K562 (cell line): ENCODE results near the gene ATP10B. TPM values are rescaled to one million over a fixed set of nuclear protein-coding genes. Genes with fewer than 3 reads are reported as not detected.

Experiments
- ATAC-seq: fragments of 200-7000 bp; cut with Tn5 transposase; 3 replicates; pipeline ENCODE4 v1.9.1; 2020; ENCODE audit warnings: moderate library complexity
- BruUV-seq: library from RNA; stranded (reverse); fragments of 400-500 nt; replicated peaks from 2 replicates; lab custom pipeline; 2021; lab: Mats Ljungman, UMichigan
- CTCF ChIA-PET: fragments of 300-600 bp; formaldehyde crosslinking; extraction: SDS; loops from one replicate; lab custom pipeline; 2021; ENCODE audit warnings: low intra/inter-chr PET ratio; lab: Yijun Ruan, JAX
- POLR2A ChIA-PET: fragments of 300-600, 350-650 bp; sonication (Branson Sonifier 250); formaldehyde crosslinking; extraction: SDS; loops from one replicate; lab custom pipeline; 2021; ENCODE audit warnings: antibody characterized with exemption, inconsistent platforms; lab: Yijun Ruan, JAX
- DNase-seq, 4 experiments: peaks; one replicate each; pipeline versions ENCODE4 v3.0.0 to v3.0.0-alpha.2; 2011 to 2018; ENCODE audit warnings: low spot score in 3 of 4, mixed read lengths in 3 of 4; ENCODE audit errors: extremely low read depth in 1 of 4
- FAIRE-seq: peaks from 2 replicates; lab custom pipeline; 2011; peaks lifted over from hg19 to GRCh38; lab: Jason Lieb, UNC
- H2AFZ ChIP-seq: 2 replicates; pipeline ENCODE4 v1.6.0; 2011; ENCODE audit warnings: low read depth, low read length, control low read depth, inconsistent platforms
- H3K27ac ChIP-seq: fragments of 200-600 bp; 3 replicates; pipeline ENCODE4 v1.8.0; 2011; ENCODE audit warnings: low read depth, mild to moderate bottlenecking, control low read depth, inconsistent platforms, low read length, moderate library complexity, mixed read lengths; ENCODE audit errors: extremely low read depth
- H3K27me3 ChIP-seq, 2 experiments: fragments of 300-600 bp in 1 of 2; 2 replicates in 1 of 2; 3 replicates in 1 of 2; pipeline versions ENCODE4 v1.6.0 to v1.8.0; 2011; ENCODE audit warnings: inconsistent platforms in 2 of 2, low read length in 2 of 2, mild to moderate bottlenecking in 1 of 2, mixed read lengths in 1 of 2, moderate library complexity in 1 of 2; ENCODE audit not compliant: control insufficient read depth in 2 of 2, insufficient read depth in 2 of 2
- H3K36me3 ChIP-seq: fragments of 300-600 bp; 3 replicates; pipeline ENCODE4 v1.8.0; 2011; ENCODE audit warnings: mild to moderate bottlenecking, low read length, inconsistent platforms; ENCODE audit not compliant: control insufficient read depth, insufficient read depth
- H3K4me1 ChIP-seq, 2 experiments: fragments of 200-600 bp in 1 of 2; replicated peaks in 1 of 2; 2 replicates in 1 of 2; 3 replicates in 1 of 2; pipeline versions ENCODE4 v1.5.1 to v1.8.0; 2011; ENCODE audit warnings: inconsistent platforms in 2 of 2, low read length in 2 of 2, mild to moderate bottlenecking in 1 of 2, mixed read lengths in 1 of 2, moderate library complexity in 1 of 2; ENCODE audit not compliant: control insufficient read depth in 2 of 2, insufficient read depth in 2 of 2
- H3K4me2 ChIP-seq: 2 replicates; pipeline ENCODE4 v1.6.1; 2011; ENCODE audit warnings: low read length, control low read depth, inconsistent platforms, mixed read lengths; ENCODE audit not compliant: insufficient read depth
- H3K4me3 ChIP-seq: fragments of 200-600 bp; sonication (generic), shearing (Covaris generic); 2 replicates; pipeline ENCODE4 v1.5.1; 2016; ENCODE audit warnings: control low read depth, inconsistent platforms
- H3K79me2 ChIP-seq: fragments of 200-600 bp; 3 replicates; pipeline ENCODE4 v1.8.0; 2011; ENCODE audit warnings: low read length, inconsistent platforms; ENCODE audit not compliant: control insufficient read depth, insufficient read depth
- H3K9ac ChIP-seq, 2 experiments: 2 replicates each; pipeline versions ENCODE4 v1.6.0 to v1.6.1; 2011; ENCODE audit warnings: low read depth in 2 of 2, low read length in 2 of 2, control low read depth in 1 of 2, inconsistent platforms in 1 of 2, mild to moderate bottlenecking in 1 of 2, mixed read lengths in 1 of 2; ENCODE audit not compliant: insufficient read depth in 1 of 2
- H3K9me1 ChIP-seq: one replicate; pipeline ENCODE4 v1.6.0; 2011; ENCODE audit warnings: inconsistent platforms, mild to moderate bottlenecking, low read length, moderate library complexity; ENCODE audit not compliant: control insufficient read depth, insufficient read depth
- H3K9me3 ChIP-seq: replicated peaks from 2 replicates; pipeline ENCODE4 v1.5.1; 2011; ENCODE audit warnings: low read depth, low read length, inconsistent platforms; ENCODE audit not compliant: control insufficient read depth, insufficient read depth
- H4K20me1 ChIP-seq: replicated peaks from 2 replicates; pipeline ENCODE4 v1.6.1; 2011; ENCODE audit warnings: low read length, inconsistent platforms, mixed read lengths; ENCODE audit not compliant: control insufficient read depth, insufficient read depth
- ARHGAP35 ChIP-seq: fragments of 450-650 bp; IDR thresholded peaks from 2 replicates; pipeline ENCODE4 v1.6.1; 2018; ENCODE audit not compliant: partially characterized antibody
- BACH1 ChIP-seq: fragments of 200-800 bp; sonication (Bioruptor generic); IDR thresholded peaks from 2 replicates; pipeline ENCODE4 v1.6.1; 2016; ENCODE audit warnings: missing genetic modification characterization, missing compliant biosample characterization
- CREB1 ChIP-seq, 2 experiments: sonication (generic) in 1 of 2; formaldehyde crosslinking in 1 of 2; IDR thresholded peaks; 2 replicates each; pipeline versions ENCODE4 v1.6.1 to v1.8.0; 2012 to 2022; ENCODE audit warnings: inconsistent platforms in 1 of 2, mild to moderate bottlenecking in 1 of 2, missing genetic modification reagents in 1 of 2, moderate library complexity in 1 of 2
- ETV5 ChIP-seq: sonication (generic); formaldehyde crosslinking; IDR thresholded peaks from 2 replicates; pipeline ENCODE4 v1.4.0; 2020; ENCODE audit warnings: low read depth, mild to moderate bottlenecking, missing genetic modification reagents
- FOSL1 ChIP-seq: fragments of 200-800 bp; sonication (Bioruptor generic); conservative IDR thresholded peaks from 2 replicates; pipeline ENCODE4 v1.6.1; 2016; ENCODE audit warnings: missing genetic modification characterization, missing compliant biosample characterization
- LEF1 ChIP-seq: fragments of 450-650 bp; IDR thresholded peaks from 2 replicates; pipeline ENCODE4 v1.6.1; 2016; ENCODE audit warnings: mild to moderate bottlenecking
- MAFG ChIP-seq: fragments of 450-650 bp; conservative IDR thresholded peaks from 2 replicates; pipeline ENCODE4 v1.6.1; 2016; ENCODE audit warnings: missing genetic modification characterization, missing compliant biosample characterization
- MAFK ChIP-seq: IDR thresholded peaks from 2 replicates; pipeline ENCODE4 v1.6.1; 2011; ENCODE audit warnings: low read length, improper control_type of control experiment
- MTA2 ChIP-seq: fragments of 450-650 bp; IDR thresholded peaks from 2 replicates; pipeline ENCODE4 v1.6.1; 2016; ENCODE audit warnings: low read depth
- NR2F6 ChIP-seq: fragments of 450-650 bp; formaldehyde crosslinking; IDR thresholded peaks from 2 replicates; pipeline ENCODE4 v1.4.0; 2020; ENCODE audit warnings: mild to moderate bottlenecking
- PTRF ChIP-seq: fragments of 450-650 bp; IDR thresholded peaks from 2 replicates; pipeline ENCODE4 v1.6.1; 2016; ENCODE audit warnings: mild to moderate bottlenecking, missing genetic modification characterization, missing compliant biosample characterization
- ZEB2 ChIP-seq: fragments of 450-650 bp; IDR thresholded peaks from 2 replicates; pipeline ENCODE4 v1.6.1; 2016
- ZNF41 ChIP-seq: fragments of 250-450 bp; sonication (Bioruptor Pico); conservative IDR thresholded peaks from 2 replicates; pipeline ENCODE4 v1.4.0; 2020; ENCODE audit warnings: mild to moderate bottlenecking
- WGBS: fragments of 100-300 bp; shearing (Covaris generic); methylation state at CpG from one replicate; pipeline ENCODE4 v1.1.6; 2016; ENCODE audit warnings: low coverage, mixed read lengths; ENCODE audit not compliant: insufficient coverage; ENCODE audit errors: missing lambda C conversion rate; 5-methylcytosine and 5-hydroxymethylcytosine counted together
- in situ Hi-C: fragments of 300-500 bp; cut with MboI; formaldehyde crosslinking; loops from 4 replicates; pipeline ENCODE4 v1.15.0; 2018; ENCODE audit warnings: inconsistent platforms, mixed read lengths
- intact Hi-C: fragments of 100-400 bp; cut with micrococcal nuclease; formaldehyde crosslinking; loops from 2 replicates; pipeline ENCODE4 v1.14.2; 2022
- polyA plus RNA-seq, 8 experiments: library from polyadenylated mRNA; depleted of rRNA in 4 of 8; stranded (reverse) in 5 of 8; unstranded in 3 of 8; fragments of >200 nt; fragmentation: Nextera tagmentation in 2 of 8; fragmentation: Illumina TruSeq in 1 of 8; extraction: Ambion mirVana in 2 of 8; extraction: Trizol in 1 of 8; gene quantifications; 2 replicates each; pipeline versions ENCODE4 v1.2.1 to v1.2.3, GENCODE V29; 2011 to 2014; ENCODE audit warnings: inconsistent platforms in 1 of 8, missing spikeins in 1 of 8
- total RNA-seq, 7 experiments: library from RNA; depleted of rRNA in 6 of 7; stranded (reverse); fragments of >200 nt in 6 of 7; fragmentation: Illumina TruSeq in 2 of 7; extraction: Trizol in 2 of 7; gene quantifications; 2 replicates each; pipeline versions ENCODE4 v1.2.1 to v1.2.3, GENCODE V29; 2011 to 2021; ENCODE audit warnings: low replicate concordance in 1 of 7
- TF ChIP-seq, protein P1 (sequence below): sonication (generic); formaldehyde crosslinking; IDR thresholded peaks from 2 replicates; pipeline ENCODE4 v1.8.1; 2023; ENCODE audit warnings: mild to moderate bottlenecking, missing genetic modification reagents
- TF ChIP-seq, protein P2 (sequence below): fragments of 450-650 bp; formaldehyde crosslinking; IDR thresholded peaks from 2 replicates; pipeline ENCODE4 v1.4.0; 2022; ENCODE audit warnings: missing genetic modification characterization

ATP10B gene
- total and polyA plus RNA-seq, 9 of the 15 experiments (the other 6 are each of a cell fraction or from before 2014, with no cell fraction given), result 0.04 TPM; not detected in 8

DNA sequence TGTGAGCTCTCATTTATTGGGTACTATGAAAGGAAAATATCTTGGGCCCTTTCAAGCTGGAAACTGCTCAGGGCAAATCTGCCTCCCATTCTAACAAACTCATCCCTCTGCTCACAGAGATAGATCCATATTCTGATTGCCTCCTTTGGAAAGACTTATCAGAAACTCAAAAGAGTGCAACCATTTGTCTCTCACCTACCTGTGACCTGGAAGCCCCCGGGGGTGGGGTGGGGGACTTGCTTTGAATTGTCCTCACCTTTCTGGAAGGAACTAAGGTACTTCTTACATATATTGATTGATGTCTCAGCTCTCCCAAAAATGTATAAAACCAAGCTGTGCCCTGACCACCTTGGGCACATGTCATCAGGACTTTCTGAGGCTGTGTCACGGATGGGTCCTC, 125.3 kb downstream of the ATP10B start:
- H4K20me1 ChIP-seq, result no peaks in the 10 kb centered on the region
- in situ Hi-C loops (no loop called here), intact Hi-C loops (no loop called here)
- H3K9me1 ChIP-seq, result no peaks in the 10 kb centered on the region
- ATAC-seq (no peak), DNase-seq (no peak), FAIRE-seq (no peak)
- no peak overlapping the region for H3K4me2 ChIP-seq
- no peaks in the 10 kb centered on the region for H3K36me3 ChIP-seq
- no TSS peak for BruUV-seq
- no peaks in the 10 kb centered on the region for H3K4me1 ChIP-seq
- no peaks in the 10 kb centered on the region for H3K27me3 ChIP-seq
- H3K4me3 ChIP-seq, result no peak overlapping the region
- TF ChIP-seq MTA2 (no peak), ZNF41 (no peak), ZEB2 (no peak), CREB1 (IDR thresholded peaks at IDR 0.05) (no peak), CREB1 (CRISPR knock-in tag; IDR thresholded peaks at IDR 0.05) (no peak)
- TF ChIP-seq, protein P1, sequence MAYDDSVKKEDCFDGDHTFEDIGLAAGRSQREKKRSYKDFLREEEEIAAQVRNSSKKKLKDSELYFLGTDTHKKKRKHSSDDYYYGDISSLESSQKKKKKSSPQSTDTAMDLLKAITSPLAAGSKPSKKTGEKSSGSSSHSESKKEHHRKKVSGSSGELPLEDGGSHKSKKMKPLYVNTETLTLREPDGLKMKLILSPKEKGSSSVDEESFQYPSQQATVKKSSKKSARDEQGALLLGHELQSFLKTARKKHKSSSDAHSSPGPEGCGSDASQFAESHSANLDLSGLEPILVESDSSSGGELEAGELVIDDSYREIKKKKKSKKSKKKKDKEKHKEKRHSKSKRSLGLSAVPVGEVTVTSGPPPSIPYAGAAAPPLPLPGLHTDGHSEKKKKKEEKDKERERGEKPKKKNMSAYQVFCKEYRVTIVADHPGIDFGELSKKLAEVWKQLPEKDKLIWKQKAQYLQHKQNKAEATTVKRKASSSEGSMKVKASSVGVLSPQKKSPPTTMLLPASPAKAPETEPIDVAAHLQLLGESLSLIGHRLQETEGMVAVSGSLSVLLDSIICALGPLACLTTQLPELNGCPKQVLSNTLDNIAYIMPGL, result no peak
- ChIA-PET CTCF (no interaction called here), POLR2A (no interaction called here)
- 6% methylated on average over 2 of the region's 2 CpGs for WGBS
- H3K9ac ChIP-seq, result no peak overlapping the region
- no peak overlapping the region for H3K27ac ChIP-seq
- no peaks in the 10 kb centered on the region for H3K79me2 ChIP-seq
- H2AFZ ChIP-seq, result no peak overlapping the region
- no peaks in the 10 kb centered on the region for H3K9me3 ChIP-seq

DNA sequence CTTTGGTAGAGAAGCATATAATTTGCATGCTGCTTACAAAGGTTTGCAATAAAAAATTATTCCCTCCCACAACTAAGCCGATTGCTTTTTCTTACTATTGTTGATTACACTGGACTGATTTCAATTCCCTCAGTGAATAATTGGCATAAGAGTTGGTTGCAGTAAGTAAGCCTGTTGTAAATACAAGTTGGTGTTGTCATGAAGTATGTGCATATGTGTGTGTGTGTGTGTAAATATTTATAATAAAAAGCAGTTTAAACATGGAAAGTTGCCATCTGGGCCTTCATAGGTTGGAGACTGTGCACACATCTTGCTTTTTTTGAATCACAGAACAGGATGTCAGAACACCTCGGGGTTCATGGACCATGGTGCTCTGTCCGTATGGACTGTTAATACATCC, 131.2 kb downstream of the ATP10B start:
- no peak overlapping the region for H3K9ac ChIP-seq
- no peak overlapping the region for H3K4me3 ChIP-seq
- no TSS peak for BruUV-seq
- H3K4me2 ChIP-seq, result no peak overlapping the region
- 0% methylated on average over 3 of the region's 3 CpGs for WGBS
- POLR2A ChIA-PET, result no interaction called here
- H3K36me3 ChIP-seq, result no peaks in the 10 kb centered on the region
- H3K27me3 ChIP-seq, result no peaks in the 10 kb centered on the region
- H2AFZ ChIP-seq, result no peak overlapping the region
- no peaks in the 10 kb centered on the region for H3K9me1 ChIP-seq
- H3K9me3 ChIP-seq, result 0 out of 2 replicates have a peak, but pooled peaks cover 1% of the 10 kb centered on the region
- no peak for FAIRE-seq
- no peaks in the 10 kb centered on the region for H3K4me1 ChIP-seq
- in situ Hi-C loops, result no loop called here
- no peak for DNase-seq
- TF ChIP-seq MAFK (no peak), MAFG (tag) (no peak), ETV5 (CRISPR knock-in tag) (no peak), ARHGAP35 (no peak), PTRF (tag) (no peak), FOSL1 (tag) (no peak), NR2F6 (CRISPR knock-in tag) (no peak), LEF1 (no peak), BACH1 (tag) (no peak)
- TF ChIP-seq, protein P2, sequence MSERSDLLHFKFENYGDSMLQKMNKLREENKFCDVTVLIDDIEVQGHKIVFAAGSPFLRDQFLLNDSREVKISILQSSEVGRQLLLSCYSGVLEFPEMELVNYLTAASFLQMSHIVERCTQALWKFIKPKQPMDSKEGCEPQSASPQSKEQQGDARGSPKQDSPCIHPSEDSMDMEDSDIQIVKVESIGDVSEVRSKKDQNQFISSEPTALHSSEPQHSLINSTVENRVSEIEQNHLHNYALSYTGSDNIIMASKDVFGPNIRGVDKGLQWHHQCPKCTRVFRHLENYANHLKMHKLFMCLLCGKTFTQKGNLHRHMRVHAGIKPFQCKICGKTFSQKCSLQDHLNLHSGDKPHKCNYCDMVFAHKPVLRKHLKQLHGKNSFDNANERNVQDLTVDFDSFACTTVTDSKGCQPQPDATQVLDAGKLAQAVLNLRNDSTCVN (CRISPR knock-in tag), result no peak
- no peak for ATAC-seq
- no peaks in the 10 kb centered on the region for H3K79me2 ChIP-seq
- CTCF ChIA-PET, result no interaction called here
- H4K20me1 ChIP-seq, result no peaks in the 10 kb centered on the region
- intact Hi-C loops, result no loop called here
- H3K27ac ChIP-seq, result no peak overlapping the region
